Endodermal cell (in vitro differentiated cells): ENCODE measurements around the gene C1orf21. TPM values are rescaled to one million over a fixed set of nuclear protein-coding genes. Genes with fewer than 3 reads are reported as not detected.

ENCODE experiments used
- DNase-seq: peaks from one replicate; pipeline ENCODE4 v3.0.0-alpha.2; 2017
- H3K27ac ChIP-seq: 2 replicates; pipeline ENCODE4 v1.5.1; 2013; ENCODE audit warnings: mild to moderate bottlenecking, low read depth, low read length, moderate library complexity
- H3K27me3 ChIP-seq: 2 replicates; pipeline ENCODE4 v1.6.1; 2013; ENCODE audit warnings: mild to moderate bottlenecking, low read length, moderate library complexity; ENCODE audit not compliant: insufficient read depth, control insufficient read depth, poor library complexity, severe bottlenecking
- H3K36me3 ChIP-seq: 2 replicates; pipeline ENCODE4 v1.7.0; 2013; ENCODE audit warnings: mild to moderate bottlenecking, low read length, moderate library complexity; ENCODE audit not compliant: control insufficient read depth, insufficient read depth
- H3K4me1 ChIP-seq: one replicate; pipeline ENCODE4 v1.7.0; 2013; ENCODE audit warnings: low read length; ENCODE audit not compliant: control insufficient read depth, insufficient read depth
- H3K4me3 ChIP-seq: 2 replicates; pipeline ENCODE4 v1.5.1; 2013; ENCODE audit warnings: mild to moderate bottlenecking, low read length, moderate library complexity
- H3K9ac ChIP-seq: 2 replicates; pipeline ENCODE4 v1.6.1; 2013; ENCODE audit warnings: mild to moderate bottlenecking, low read length, moderate library complexity; ENCODE audit not compliant: poor library complexity, severe bottlenecking; ENCODE audit errors: extremely low read depth
- H3K9me3 ChIP-seq: 2 replicates; pipeline ENCODE4 v1.6.1; 2013; ENCODE audit warnings: mild to moderate bottlenecking, low read length, moderate library complexity; ENCODE audit not compliant: control insufficient read depth
- H3K27ac Mint-ChIP-seq: 2 replicates; pipeline ENCODE4 v1.8.0; 2020; ENCODE audit warnings: mixed read lengths
- H3K27me3 Mint-ChIP-seq: 2 replicates; pipeline ENCODE4 v1.8.0; 2021; ENCODE audit warnings: mild to moderate bottlenecking, mixed read lengths; ENCODE audit not compliant: insufficient read depth
- H3K36me3 Mint-ChIP-seq: 2 replicates; pipeline ENCODE4 v1.8.0; 2020; ENCODE audit warnings: low read depth, mixed read lengths
- H3K4me1 Mint-ChIP-seq: 2 replicates; pipeline ENCODE4 v1.8.0; 2020; ENCODE audit warnings: mixed read lengths
- H3K4me3 Mint-ChIP-seq: 2 replicates; pipeline ENCODE4 v1.8.0; 2020; ENCODE audit warnings: mild to moderate bottlenecking, moderate library complexity, mixed read lengths
- H3K9me3 Mint-ChIP-seq: 2 replicates; pipeline ENCODE4 v1.8.0; 2020; ENCODE audit warnings: mild to moderate bottlenecking, mixed read lengths
- CTCF ChIP-seq: fragments of 200-600 bp; sonication (generic); conservative IDR thresholded peaks from 2 replicates; pipeline ENCODE4 v1.5.0; 2021; ENCODE audit warnings: antibody characterized with exemption, mild to moderate bottlenecking
- WGBS, 2 experiments: methylation state at CpG; one replicate each; pipeline versions ENCODE4 v1.1.5 to v1.1.7; 2013; ENCODE audit warnings: missing lambda C conversion rate in 2 of 2, mixed read lengths in 1 of 2; ENCODE audit not compliant: insufficient coverage in 1 of 2, insufficient read length in 1 of 2; 5-methylcytosine and 5-hydroxymethylcytosine counted together
- total RNA-seq, 2 donors: library from RNA; stranded (reverse); fragmentation: NEBNext Ultra II Directional in 1 of 2; extraction: Animal tissue kit (Norgen Biotek cat#: 25700) in 1 of 2; gene quantifications; 2 replicates in 1 of 2; 3 replicates in 1 of 2; pipeline ENCODE4 v1.2.1, GENCODE V29; 2021

Gene C1orf21
- total RNA-seq, 2 donors from 2014 or later, result 9.1 to 10.2 TPM

- Histone ChIP-seq H3K9ac (no peak overlapping the region), H3K36me3 (peaks cover under 1% of the 10 kb centered on the region), H3K4me3 (no peak overlapping the region), H3K27ac (no peak overlapping the region), H3K9me3 (peaks cover 4% of the 10 kb centered on the region), H3K27me3 (no peaks in the 10 kb centered on the region), H3K4me1 (peaks cover 2% of the 10 kb centered on the region)
- peaks cover 4% of the 10 kb centered on the region for H3K4me1 Mint-ChIP-seq
- H3K36me3 Mint-ChIP-seq, result no peaks in the 10 kb centered on the region
- no peak for TF ChIP-seq CTCF
- H3K27ac Mint-ChIP-seq, result no peak overlapping the region
- no peak for DNase-seq
- no peaks in the 10 kb centered on the region for H3K27me3 Mint-ChIP-seq
- WGBS, 2 experiments, result 96 to 97% methylated on average over 3 to 4 of the region's 4 CpGs
- peaks cover 16% of the 10 kb centered on the region for H3K9me3 Mint-ChIP-seq
- H3K4me3 Mint-ChIP-seq, result no peak overlapping the region
Observed at GRCh38 chr1:184433956-184434502, 47.2 kb downstream of the C1orf21 start.

- Histone ChIP-seq H3K9me3 (no peaks in the 10 kb centered on the region), H3K9ac (no peak overlapping the region), H3K4me3 (no peak overlapping the region), H3K27me3 (no peaks in the 10 kb centered on the region), H3K36me3 (no peaks in the 10 kb centered on the region), H3K27ac (no peak overlapping the region), H3K4me1 (peaks cover 2% of the 10 kb centered on the region)
- no peak for TF ChIP-seq CTCF
- no peaks in the 10 kb centered on the region for H3K27me3 Mint-ChIP-seq
- H3K9me3 Mint-ChIP-seq, result peaks cover 4% of the 10 kb centered on the region
- H3K4me3 Mint-ChIP-seq, result no peak overlapping the region
- H3K36me3 Mint-ChIP-seq, result peaks cover 3% of the 10 kb centered on the region
- peaks cover 4% of the 10 kb centered on the region for H3K4me1 Mint-ChIP-seq
- DNase-seq, result no peak
- H3K27ac Mint-ChIP-seq, result no peak overlapping the region
- WGBS, 2 experiments, result 95 to 100% methylated on average over 1 to 7 of the region's 7 CpGs
Observed at GRCh38 chr1:184437291-184437690, 50.5 kb downstream of the C1orf21 start.

GRCh38 chr1:184438363-184438762, 51.5 kb downstream of the C1orf21 start:
- H3K27ac ChIP-seq, result no peak overlapping the region
- no peak overlapping the region for H3K27ac Mint-ChIP-seq
- H3K9me3 Mint-ChIP-seq, result peaks cover 4% of the 10 kb centered on the region
- no peak overlapping the region for H3K9ac ChIP-seq
- peaks cover 2% of the 10 kb centered on the region for H3K4me1 ChIP-seq
- no peak overlapping the region for H3K4me3 ChIP-seq
- WGBS, 2 experiments, result 94 to 100% methylated on average over 2 of the region's 2 CpGs
- peaks cover 3% of the 10 kb centered on the region for H3K36me3 Mint-ChIP-seq
- H3K27me3 Mint-ChIP-seq, result no peaks in the 10 kb centered on the region
- peaks cover 4% of the 10 kb centered on the region for H3K4me1 Mint-ChIP-seq
- H3K36me3 ChIP-seq, result no peaks in the 10 kb centered on the region
- no peak for TF ChIP-seq CTCF
- no peak for DNase-seq
- H3K27me3 ChIP-seq, result no peaks in the 10 kb centered on the region
- H3K4me3 Mint-ChIP-seq, result no peak overlapping the region
- H3K9me3 ChIP-seq, result no peaks in the 10 kb centered on the region
